IPS DF 4.7 (cell line): Measurements from ENCODE around the gene KANSL3.
"Not testable (repeated sequence)": the region's sequence is repeated elsewhere in the genome, so short reads cannot be mapped to it uniquely, and the experiment has no call there.

Experiments
- DNase-seq: peaks from one replicate; pipeline ENCODE4 v3.0.0-alpha.2; 2013; ENCODE audit warnings: low spot score; ENCODE audit errors: extremely low read depth

Gene KANSL3

GRCh38 chr2:96564026-96564425 is 74.1 kb downstream of the KANSL3 start:
- no peak for DNase-seq

DNA sequence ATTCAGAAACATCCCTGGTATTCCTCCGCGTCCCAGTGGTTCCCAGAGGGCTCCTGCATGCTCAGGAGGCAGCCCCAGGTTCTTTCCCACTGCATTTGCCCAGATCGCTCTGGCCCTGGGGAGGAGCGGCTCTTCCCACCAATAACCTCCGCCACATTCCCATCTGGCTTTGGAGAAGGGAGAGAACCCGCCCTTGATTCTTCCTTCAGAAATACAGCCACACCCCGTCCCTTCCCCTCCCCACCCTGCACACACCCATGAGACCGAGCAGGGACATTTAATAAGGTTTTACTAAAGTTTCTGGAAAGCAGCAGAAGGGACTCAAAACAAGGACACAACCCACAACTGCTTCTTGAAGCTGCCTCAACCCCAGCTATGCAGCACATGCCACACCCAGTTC is 79.6 kb downstream of the KANSL3 start:
- no peak for DNase-seq

GRCh38 chr2:96558061-96558460 is 80.1 kb downstream of the KANSL3 start:
- DNase-seq: no peak

GRCh38 chr2:96557421-96557820 is 80.7 kb downstream of the KANSL3 start:
- not testable (repeated sequence) for DNase-seq

- DNase-seq: no peak
Observed at GRCh38 chr2:96556441-96557330, 81.4 kb downstream of the KANSL3 start.

GRCh38 chr2:96555146-96555610 is 82.9 kb downstream of the KANSL3 start:
- DNase-seq: no peak

DNA sequence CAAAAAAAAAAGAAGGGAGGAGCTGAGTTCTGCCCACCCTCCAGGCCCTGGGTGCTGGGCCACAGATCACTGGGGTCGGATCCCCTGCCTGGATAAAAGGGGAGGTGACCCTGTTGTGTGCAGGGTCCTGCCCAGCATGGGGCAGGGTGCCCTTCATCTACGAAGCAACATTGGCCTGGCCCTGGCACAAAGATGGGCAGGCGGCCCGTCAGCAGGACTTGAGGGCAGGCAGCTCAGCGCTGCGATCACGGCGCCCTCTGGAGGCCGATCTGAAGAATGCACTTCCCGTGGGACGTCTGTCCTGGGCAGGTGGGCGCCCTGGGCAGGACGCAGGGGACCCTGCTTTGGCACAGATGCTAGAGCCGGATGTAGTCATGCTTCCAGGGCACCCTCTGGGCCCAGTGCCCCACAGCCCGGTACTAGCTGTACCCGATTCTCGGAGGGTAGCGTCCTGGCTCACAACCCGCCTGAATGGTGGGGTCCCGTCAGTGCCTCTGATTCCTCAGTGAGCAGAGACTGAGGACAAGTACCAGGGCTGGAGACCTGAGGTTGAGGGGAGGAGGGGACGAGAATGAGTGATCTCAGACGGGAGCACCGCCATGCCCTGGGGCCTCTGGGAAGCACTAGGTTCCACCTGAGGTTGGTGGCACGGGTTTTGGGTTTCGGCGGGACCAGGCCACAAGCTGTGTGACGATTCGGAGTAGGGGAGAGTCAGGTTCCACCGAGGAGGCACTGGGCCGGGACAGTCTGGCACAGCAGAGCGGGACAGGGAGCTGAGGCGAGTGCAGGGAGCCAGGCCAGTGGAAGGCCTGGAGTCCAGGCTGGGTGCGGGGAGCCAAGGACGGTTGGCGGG is 83.6 kb downstream of the KANSL3 start:
- DNase-seq: no peak

- not testable (repeated sequence) for DNase-seq
Observed at GRCh38 chr2:96553957-96554292, 84.2 kb downstream of the KANSL3 start.

GRCh38 chr2:96553176-96553956 is 84.7 kb downstream of the KANSL3 start:
- DNase-seq: no peak

GRCh38 chr2:96552315-96553175 is 85.6 kb downstream of the KANSL3 start:
- DNase-seq: no peak

DNA sequence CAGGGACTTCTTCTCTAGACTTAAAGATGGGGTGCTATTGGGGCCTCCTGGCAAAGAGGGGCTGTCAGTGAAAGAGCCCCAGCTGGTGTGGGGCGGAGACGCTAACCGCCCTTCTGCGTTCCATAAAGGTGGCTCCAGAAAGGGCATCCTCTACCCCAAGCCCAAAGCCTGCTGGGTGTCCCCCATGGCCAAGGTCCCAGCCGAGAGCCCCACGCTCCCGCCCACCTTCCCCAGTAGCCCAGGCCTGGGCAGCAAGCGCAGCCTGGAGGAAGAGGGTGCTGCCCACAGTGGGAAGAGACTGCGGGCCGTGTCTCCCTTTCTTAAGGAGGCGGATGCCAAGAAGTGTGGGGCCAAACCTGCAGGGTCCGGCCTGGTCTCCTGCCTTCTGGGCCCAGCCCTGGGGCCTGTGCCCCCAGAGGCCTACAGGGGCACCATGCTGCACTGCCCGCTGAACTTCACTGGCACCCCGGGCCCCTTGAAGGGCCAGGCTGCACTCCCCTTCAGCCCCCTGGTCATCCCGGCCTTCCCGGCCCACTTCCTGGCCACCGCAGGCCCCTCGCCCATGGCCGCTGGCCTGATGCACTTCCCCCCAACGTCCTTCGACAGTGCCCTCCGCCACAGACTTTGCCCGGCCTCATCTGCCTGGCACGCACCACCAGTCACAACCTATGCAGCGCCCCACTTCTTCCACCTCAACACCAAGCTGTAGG is 86.4 kb downstream of the KANSL3 start:
- DNase-seq: no peak

DNA sequence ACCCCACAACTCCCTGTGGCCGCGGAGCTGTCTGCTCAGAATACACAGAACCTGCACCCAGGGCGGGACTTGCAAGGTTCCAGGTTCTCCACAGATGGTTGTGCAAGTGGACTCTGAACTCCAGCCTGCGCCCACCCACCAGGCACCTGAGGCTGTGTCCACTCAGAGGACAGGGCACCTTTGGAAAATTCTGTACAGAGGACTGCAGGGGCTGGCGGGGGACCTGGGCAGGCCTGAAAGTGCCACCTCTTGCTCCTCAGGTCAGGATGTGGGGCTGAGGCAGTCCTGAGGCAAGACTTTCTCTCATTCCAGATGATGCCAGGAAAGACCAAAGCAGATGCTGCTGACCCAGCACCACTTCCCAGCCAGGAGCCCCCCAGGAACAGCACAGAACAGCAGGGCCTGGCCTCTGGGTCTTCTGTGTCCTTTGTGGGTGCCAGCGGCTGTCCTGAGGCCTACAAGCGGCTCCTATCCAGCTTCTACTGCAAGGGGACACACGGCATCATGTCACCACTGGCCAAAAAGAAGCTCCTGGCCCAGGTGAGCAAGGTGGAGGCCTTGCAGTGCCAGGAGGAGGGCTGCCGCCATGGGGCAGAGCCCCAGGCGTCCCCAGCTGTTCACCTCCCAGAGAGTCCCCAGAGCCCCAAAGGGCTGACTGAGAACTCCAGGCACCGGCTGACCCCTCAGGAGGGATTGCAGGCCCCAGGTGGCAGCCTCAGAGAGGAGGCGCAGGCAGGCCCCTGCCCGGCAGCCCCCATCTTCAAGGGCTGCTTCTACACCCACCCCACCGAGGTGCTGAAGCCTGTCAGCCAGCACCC is 87.1 kb downstream of the KANSL3 start:
- DNase-seq: no peak

- DNase-seq: no peak
Observed at GRCh38 chr2:96549967-96550786, 87.9 kb downstream of the KANSL3 start.

GRCh38 chr2:96549466-96549785 is 88.7 kb downstream of the KANSL3 start:
- no peak for DNase-seq

DNA sequence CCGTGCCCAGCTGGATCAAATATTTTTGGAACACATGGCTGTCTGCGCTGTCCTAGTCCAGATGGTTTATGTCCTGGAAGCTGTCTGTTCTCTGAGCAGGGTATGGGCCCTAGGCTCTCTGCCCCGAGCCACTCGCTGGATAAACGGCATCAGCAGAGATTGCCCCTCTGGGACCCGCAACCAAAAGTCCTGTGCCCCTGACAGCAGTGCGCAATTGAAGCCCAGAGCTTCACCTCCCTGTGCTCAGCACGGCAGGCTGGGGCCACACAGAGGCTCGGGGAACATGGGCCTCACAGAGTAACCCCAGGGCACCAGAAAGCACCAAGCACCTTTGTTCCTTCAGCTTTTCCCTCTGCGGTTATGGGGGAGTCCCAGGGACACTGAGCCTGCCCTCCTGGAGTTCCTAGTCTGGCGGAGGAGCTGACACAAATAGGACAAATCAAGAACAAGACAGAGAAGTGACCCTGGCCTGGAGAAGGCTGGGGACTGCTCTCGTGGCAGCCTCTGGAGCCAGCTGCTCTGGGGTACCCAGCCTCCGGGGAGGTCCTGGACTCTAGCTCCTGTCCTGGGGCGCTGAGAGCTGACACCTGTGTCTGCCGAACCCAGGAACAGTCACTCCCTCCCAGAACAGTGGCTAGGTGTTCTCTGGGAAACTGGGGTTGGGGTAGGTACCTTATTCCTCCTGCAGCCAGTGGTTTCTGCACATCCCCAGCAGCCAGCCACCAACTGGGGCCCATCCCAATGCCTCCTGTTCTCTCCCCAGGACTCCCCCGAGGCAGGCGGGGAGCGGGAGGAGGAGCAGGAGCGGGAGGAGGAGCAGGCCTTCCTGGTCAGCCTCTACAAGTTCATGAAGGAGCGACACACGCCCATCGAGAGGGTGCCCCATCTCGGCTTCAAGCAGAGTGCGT is 89.3 kb downstream of the KANSL3 start:
- no peak for DNase-seq

GRCh38 chr2:96547731-96548171 is 90.4 kb downstream of the KANSL3 start:
- no peak for DNase-seq

GRCh38 chr2:96547203-96547641 is 90.9 kb downstream of the KANSL3 start:
- DNase-seq: no peak
